NCI-H226 (cell line): Measurements from ENCODE around the gene ALPI.
A peak's percentile ranks its signal among the peaks of the same experiment; 100 is the strongest.
"Not testable (repeated sequence)": the region's sequence is repeated elsewhere in the genome, so short reads cannot be mapped to it uniquely, and the experiment has no call there.

Experiments used
- DNase-seq: peaks from one replicate; pipeline ENCODE4 v3.0.0-alpha.2; 2015

Gene ALPI

DNA sequence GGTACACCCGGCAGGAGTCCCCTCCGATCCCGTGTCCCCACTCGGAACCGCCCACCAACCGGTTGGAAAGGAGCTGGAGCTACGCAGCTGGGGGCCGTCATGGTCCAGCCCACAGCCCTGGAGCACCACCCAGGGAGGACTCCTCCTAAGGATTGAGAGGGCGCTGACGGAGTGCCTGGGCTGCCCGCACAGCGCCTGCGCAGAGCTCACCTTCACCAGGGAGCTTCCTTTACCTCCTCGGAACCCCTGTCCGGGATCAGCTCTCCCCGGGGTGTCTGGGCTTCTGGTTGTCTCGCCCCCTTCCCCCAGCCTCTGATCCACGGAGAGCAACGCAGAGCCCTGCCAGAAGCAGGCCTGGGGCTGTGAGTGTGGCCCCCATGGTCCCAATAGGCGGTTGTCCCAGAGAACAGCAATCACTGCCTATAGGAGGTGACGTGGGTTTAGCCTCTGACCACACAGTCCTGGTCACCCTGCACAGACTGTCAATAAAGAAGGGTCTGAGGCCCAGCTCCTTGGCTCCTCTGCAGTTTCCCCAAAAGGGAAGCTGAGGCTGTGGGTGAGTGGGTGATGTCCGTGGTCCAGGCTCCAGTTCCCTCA, 34.7 kb upstream of the ALPI start:
- DNase-seq, result no peak

GRCh38 chr2:232422051-232422450, 33.9 kb upstream of the ALPI start:
- no peak for DNase-seq

GRCh38 chr2:232422996-232423395, 33.0 kb upstream of the ALPI start:
- DNase-seq, result not testable (repeated sequence)

GRCh38 chr2:232423407-232423806, 32.5 kb upstream of the ALPI start:
- not testable (repeated sequence) for DNase-seq

DNA sequence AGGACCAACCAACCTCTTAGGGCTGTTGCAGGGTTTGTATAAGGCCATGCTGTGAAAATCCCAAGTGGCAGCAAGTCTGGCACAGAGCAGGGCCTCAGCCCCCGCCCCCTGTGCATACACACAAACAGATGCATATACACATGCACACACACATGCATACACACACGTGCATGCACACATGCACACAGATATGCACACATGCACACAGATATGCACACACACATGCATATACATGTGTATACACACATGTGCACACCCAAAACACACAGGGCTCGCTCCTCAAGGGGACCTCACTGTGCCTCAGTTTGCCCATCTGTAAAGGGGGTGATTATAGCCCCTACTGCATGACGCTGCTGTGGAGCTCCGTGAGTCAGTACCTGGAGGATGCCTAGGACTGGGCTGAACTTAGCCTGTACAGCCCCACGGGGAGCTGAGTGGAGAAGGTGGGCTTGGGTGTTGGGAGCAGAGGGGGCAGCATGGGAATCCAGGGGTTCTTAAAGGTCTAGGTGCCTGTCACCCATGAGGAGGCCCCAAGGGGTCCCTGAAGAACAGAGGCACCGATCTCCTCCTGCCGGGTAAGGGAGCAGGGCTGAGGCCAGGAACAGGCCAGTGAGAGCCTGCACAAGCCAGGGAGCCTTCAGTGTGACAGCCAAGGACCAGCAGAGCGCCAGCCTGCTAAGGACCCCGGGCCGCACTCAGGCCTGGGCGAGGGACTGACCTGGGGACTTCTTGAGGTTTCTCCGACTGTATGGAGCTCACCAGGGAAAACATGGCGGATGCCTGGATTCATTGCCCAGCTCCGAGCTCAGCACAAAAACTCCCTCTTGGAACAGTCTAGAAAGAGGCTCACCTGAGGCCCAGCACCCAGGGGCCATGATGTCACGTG, 24.0 kb upstream of the ALPI start:
- no peak for DNase-seq

DNA sequence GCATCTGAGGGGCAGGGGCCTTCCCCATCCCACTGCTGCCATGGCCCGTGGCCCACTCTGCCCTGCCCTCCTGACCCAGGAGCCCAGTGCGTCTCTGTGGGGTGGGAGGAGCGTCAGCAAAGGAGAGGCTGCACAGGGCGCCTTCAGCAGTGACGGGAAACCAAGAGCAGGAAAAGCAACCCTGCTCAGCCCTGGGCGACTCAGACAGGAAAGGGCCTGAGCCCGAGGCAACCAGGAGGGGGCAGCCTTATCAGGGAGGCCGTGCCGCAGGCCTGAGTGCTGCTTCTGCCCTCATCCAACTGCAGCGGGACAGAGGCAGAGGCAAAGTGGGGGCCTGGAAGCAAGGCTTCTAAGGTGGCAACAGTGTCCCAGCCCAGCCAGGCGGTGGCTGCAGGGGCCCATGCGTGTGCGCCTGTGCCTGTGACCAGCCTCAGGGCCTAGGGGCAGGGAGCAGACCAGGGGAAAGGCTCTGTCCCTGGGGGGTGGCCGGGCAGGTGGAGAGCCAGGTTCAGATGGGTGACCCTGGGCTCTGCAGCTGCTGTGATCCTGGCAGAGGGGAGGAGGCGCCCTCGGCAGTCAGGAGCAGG, 23.3 kb upstream of the ALPI start:
- peak; percentile 45 for DNase-seq

DNA sequence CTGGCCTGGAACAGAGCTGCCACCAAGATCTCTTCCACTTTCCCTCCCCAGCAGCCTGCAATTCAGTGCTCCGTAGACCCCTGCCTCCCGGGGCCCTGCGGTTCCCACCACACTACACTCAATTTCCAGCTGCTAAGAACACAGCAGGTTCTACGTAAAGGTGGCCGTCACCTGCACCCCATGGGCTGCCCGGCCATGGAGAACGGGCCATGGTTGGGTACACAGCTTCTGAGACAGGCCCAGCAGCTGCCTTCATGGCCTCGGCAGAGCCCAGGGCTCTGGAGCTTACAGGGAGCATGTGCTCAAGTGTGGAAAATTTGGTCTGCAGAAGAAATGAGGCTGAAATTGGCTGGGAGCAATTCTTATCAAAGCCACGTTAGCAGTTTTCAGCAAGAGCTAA, 22.3 kb upstream of the ALPI start:
- not testable (repeated sequence) for DNase-seq

DNA sequence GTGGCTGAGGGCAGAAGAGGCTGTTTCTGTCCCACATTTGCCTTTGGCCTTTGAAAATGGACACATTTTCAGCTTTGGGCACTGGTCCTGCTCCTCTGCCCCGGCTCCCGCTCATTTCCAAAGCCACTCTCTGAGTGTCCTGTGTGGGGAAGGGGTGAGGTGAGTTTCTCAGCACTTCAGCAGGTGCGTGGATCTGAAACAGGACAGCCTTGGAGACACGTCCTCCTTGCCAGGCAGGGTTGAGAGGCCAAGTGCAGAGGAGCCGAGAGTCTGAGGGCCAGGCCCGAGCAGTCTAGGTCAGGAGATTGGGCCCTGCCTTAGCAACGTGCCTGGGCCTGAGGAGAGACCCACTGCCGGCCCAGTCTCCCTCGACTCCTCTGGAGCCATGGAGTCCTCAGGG, 21.9 kb upstream of the ALPI start:
- DNase-seq, result no peak

GRCh38 chr2:232434563-232435374, 21.2 kb upstream of the ALPI start:
- no peak for DNase-seq

GRCh38 chr2:232435375-232435648, 20.6 kb upstream of the ALPI start:
- no peak for DNase-seq

DNA sequence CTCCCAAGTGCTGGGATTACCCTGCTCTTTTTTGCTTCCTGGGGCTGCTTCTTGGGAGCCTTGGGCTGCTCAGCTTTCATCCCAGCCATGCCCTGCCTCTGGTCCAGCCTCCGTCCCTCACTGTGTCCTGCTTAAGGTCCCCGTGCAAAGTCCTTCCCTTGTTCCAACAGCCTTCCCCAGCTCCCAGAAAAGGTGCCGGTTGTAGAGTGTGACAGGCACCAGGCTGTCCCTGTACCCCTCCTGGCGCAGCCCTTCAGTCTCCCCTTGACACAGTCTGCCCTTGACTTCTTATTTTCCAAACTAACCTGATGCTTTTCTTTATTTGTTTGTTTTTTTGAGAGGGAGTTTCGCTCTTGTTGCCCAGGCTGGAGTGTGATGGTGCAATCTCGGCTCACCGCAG, 20.1 kb upstream of the ALPI start:
- DNase-seq, result no peak

DNA sequence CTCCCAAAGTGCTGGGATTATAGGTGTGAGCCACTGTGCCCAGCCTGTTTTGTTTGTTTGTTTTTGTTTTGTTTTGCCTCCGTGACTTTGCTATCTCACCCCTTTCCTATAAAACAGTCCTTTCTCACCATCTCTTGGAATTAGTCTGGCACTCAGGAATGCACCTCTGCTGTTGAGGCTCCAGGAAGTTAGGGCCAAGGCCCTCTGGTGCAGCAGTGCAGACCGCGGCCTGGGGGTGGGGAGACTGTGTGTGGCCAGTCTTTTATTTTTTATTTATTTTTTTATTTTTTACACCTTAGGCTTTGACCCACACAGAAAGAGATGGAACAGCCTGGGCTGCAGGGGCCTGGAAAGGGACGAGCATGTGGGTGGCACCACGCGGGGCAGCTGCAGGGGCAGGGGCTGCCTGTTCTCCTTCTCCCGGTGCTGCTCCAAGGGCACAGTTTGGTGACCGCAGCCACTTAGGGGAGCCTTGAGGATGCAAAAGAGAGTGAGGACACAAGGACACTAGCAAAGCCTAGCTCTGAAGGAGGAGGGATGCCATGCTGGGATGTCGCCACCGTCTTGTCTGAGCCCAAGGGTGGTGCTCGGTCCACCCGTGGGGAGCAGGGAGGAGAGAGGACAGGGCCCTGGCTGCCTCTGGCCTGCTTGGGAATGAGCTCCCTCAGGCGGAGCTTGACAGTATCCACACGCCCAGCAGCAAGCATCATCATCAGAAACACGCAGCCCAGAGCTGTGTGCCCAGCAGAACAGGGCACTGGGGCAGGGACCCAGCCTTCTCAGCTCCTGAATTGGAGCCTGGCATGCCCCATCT, 19.4 kb upstream of the ALPI start:
- no peak for DNase-seq

GRCh38 chr2:232437195-232437571, 18.8 kb upstream of the ALPI start:
- no peak for DNase-seq

- DNase-seq, result no peak
Observed at GRCh38 chr2:232438091-232438490, 17.9 kb upstream of the ALPI start.

DNA sequence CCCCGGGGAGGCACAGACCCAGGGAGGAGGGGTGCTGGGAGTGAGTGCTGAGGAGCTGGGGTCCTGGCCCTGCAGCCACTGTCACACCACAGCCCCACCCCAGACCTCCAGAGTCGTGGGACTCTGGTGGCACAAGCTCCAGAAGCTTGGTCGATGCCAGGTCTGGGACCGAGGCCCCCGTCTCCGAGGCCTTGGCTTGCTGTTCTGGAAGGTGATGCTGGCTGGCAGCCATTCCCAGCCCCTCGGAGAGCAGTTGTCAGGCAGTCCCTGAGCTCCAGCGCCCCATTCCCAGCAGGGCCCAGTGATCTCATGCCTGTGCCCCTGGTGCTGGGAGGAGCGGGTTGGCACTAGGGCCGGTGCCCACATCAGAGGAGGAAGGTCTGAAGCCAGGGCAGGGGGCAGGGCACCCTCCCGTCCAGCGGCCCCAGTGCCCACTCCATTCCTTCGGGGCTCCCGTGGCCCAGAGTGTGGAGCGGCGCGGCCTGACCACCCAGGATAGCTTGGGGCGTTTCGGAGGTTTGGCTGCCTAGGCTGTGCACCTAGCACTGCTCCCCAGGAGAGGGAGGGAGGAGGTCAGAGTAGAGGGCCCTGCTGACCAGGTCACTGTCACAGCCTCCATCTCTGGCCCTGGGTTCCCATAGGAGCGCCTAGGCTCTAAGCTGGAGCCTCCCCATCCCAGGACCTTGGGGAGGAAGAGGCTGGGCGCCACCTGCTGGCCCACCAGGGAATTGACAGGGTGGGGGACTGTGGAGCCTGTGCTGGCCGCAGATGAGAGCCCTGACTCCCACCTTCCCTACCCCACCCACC, 16.8 kb upstream of the ALPI start:
- DNase-seq, result peak; percentile 28

DNA sequence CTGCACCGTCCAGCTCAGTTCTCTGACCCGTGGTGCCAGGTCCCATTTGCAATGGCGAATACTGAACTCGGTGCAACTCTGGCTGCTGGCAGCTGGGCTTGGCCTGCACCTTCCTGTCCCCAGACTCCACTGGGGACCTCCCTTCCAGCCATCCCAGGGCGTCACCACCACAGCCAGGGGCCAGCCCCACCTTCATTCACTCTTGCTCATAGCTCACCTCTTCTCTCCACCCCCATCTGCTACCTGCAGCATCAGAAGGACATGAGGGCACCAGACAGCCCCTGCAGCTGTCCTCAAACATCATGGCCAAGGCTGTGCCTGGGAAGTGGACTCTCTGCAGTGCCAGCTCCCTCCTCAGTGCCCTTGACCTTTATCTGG, 16.2 kb upstream of the ALPI start:
- DNase-seq, result no peak

DNA sequence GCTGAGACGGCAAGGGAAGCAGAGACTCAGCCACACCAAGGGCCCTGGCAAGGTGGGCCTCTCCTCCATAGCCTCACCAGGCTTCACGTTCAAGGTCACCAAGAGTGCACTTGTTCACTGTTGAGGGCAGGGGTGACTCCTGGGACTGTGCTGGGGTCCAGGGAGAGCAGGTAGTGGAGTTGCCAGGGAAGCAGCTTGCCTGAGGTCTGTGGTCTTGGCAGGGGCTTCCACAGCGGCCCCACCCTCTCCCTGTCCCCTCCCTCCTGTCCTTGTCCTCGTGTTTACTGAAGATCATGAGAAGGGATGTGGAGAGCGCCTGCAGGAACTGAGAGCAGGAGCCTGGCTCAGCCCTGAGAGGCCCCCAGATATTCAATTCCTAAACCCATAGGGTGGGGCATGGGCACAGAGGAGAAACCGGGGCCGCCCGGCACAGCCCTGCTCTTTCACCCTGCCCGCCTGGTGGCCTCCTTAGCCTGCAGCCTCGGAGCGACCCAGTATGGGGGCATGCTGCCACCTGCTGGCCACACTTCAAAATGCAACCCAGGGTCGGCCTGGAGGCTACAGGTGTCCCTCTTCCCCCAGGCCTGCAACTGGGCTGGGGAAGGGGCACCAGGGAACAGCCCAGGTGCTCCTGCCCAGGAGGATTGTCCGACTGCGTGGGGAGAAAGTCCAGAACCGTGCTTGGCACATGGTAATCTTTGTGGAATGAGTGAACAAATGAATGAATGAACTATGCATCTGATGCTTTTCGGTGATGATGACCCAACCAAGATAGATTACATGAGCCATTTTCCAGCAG, 15.5 kb upstream of the ALPI start:
- peak; percentile 65 for DNase-seq

GRCh38 chr2:232441147-232441651, 14.8 kb upstream of the ALPI start:
- DNase-seq, result no peak

DNA sequence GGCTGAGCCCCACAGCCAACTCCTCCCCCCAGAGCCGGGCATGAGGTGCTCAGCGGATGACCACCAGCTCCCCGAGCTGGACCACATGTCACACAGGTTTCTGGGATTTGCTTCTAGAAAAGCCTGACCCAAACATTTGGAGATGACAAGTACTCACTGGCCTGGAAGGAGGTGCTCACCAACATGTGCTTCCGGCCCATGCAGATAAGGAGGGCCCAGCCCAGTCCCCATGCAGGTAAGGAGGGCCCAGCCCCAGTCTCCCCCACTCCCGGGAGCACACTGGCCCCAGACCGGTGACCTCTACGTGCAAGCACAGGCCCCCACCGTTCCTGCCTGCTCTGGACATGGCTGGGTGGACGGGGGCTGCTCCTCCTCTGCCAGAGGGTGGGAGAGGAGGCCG, 14.0 kb upstream of the ALPI start:
- DNase-seq, result not testable (repeated sequence)

DNA sequence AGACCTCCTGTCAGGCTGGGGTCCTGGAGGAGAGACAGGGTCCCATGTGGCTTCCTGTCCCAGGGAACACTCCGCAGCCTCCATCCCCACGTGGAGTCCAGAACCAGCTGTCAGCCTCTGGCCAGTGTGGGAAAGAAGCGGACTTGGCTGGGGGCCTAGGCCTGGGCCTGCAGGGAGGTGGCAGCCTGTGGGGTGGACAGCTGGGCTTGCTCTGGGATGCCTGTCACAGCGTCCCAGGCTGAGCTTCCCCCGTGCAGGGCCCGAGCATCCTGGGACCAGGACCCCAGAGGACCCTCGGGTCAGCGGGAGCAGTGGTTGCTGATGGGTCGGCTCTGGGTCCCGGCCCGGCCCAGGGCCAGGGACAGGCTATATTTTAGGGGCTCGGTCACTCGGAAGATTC, 13.5 kb upstream of the ALPI start:
- not testable (repeated sequence) for DNase-seq

DNA sequence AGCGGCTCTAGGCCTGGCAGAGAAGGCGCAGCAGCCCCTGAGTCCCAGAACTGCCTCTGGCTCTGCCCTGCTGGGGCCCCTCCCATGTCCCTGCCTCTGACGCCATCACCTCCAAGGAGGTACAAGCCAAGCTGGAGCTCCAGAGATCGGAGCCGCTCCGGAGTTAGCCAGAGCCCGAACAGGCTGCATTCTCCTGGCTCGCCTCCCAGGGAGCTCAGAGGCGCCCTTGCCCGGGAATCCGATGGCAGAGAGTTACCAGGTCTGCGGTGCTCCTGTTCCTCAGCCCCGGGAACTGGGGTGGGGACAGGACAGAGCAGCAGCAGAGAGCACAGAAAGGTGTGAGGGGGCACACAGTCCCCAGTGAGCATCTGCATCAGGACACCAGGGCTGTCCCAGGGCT, 12.9 kb upstream of the ALPI start:
- not testable (repeated sequence) for DNase-seq
